ENCODE data around the gene NDUFS8. TPM values are rescaled to one million over a fixed set of nuclear protein-coding genes. Genes with fewer than 3 reads are reported as not detected.

The NDUFS8 gene
- total RNA-seq, 2 experiments from 2014 or later = 105 to 109 TPM

- H3K4me1 Mint-ChIP-seq (ENCODE audit: low read depth) = peaks cover 12% of the 10 kb centered on the region
- H3K36me3 Mint-ChIP-seq (ENCODE audit: low read depth) = peaks cover 2% of the 10 kb centered on the region
- ChIA-PET POLR2A (interaction anchor here (0.8 to 7.4 kb wide), 4 partner anchors 8 to 32 kb away, joined by 4 to 45 read pairs (median 6); partner anchors contain the start of gene UNC93B1), CTCF (interaction anchor here (0.8 to 1.0 kb wide), 2 partner anchors 26 to 43 kb away, joined by 3 to 4 read pairs; partner anchors contain the start of gene ALDH3B1)
- intact Hi-C loops (cut with micrococcal nuclease) = no loop called here
- H3K27ac Mint-ChIP-seq = peak overlapping the region; percentile 71
- ATAC-seq = no peak
- no peak for TF ChIP-seq CTCF (IDR thresholded peaks at IDR 0.05)
- H3K4me3 Mint-ChIP-seq = no peak overlapping the region
- H3K9me3 Mint-ChIP-seq = no peaks in the 10 kb centered on the region
- peak; percentile 24 for DNase-seq
- no peaks in the 10 kb centered on the region for H3K27me3 Mint-ChIP-seq
These were observed 6.3 kb downstream of the NDUFS8 start for GRCh38 chr11:68036717-68037239.

- CTCF ChIA-PET = interaction anchor here (0.7 to 1.0 kb wide), 2 partner anchors 43 to 168 kb away, joined by 3 to 4 read pairs; no protein-coding TSS in a partner anchor
- no peak for TF ChIP-seq CTCF (IDR thresholded peaks at IDR 0.05)
- intact Hi-C loops (cut with micrococcal nuclease) = no loop called here
- Mint-ChIP-seq H3K27ac (peak overlapping the region; percentile 71), H3K27me3 (no peaks in the 10 kb centered on the region), H3K36me3 (ENCODE audit: low read depth) (peaks cover 4% of the 10 kb centered on the region), H3K9me3 (no peaks in the 10 kb centered on the region), H3K4me1 (ENCODE audit: low read depth) (peaks cover 13% of the 10 kb centered on the region), H3K4me3 (peak overlapping the region; percentile 8)
- ATAC-seq = no peak
- POLR2A ChIA-PET = interaction anchor here (0.8 to 7.4 kb wide), 4 partner anchors 9 to 33 kb away, joined by 4 to 45 read pairs (median 6); partner anchors contain the start of gene UNC93B1
- DNase-seq = no peak
These were observed 7.1 kb downstream of the NDUFS8 start for GRCh38 chr11:68037411-68038225.

- Mint-ChIP-seq H3K9me3 (no peaks in the 10 kb centered on the region), H3K4me1 (ENCODE audit: low read depth) (peaks cover 13% of the 10 kb centered on the region), H3K27me3 (no peaks in the 10 kb centered on the region), H3K27ac (no peak overlapping the region), H3K36me3 (ENCODE audit: low read depth) (peaks cover 4% of the 10 kb centered on the region), H3K4me3 (peak overlapping the region; percentile 81)
- no peak for DNase-seq
- no peak for TF ChIP-seq CTCF (IDR thresholded peaks at IDR 0.05)
- no peak for ATAC-seq
- CTCF ChIA-PET = interaction anchor here (0.7 to 1.2 kb wide), 2 partner anchors 167 to 171 kb away, joined by 3 to 5 read pairs; no protein-coding TSS in a partner anchor
- POLR2A ChIA-PET = interaction anchor here (1.6 to 7.4 kb wide), 3 partner anchors 11 to 34 kb away, joined by 5 to 45 read pairs (median 6); partner anchors contain the start of gene UNC93B1
- intact Hi-C loops (cut with micrococcal nuclease) = no loop called here
These were observed 7.8 kb downstream of the NDUFS8 start for GRCh38 chr11:68038226-68038717.

GRCh38 chr11:68038718-68039525 lies 8.4 kb downstream of the NDUFS8 start, which contains the start of gene TCIRG1:
TSS of gene TCIRG1 (plus strand) at chr11:68039025. CDS start at chr11:68041272, 2,247 bp downstream.
- peaks cover 13% of the 10 kb centered on the region for H3K4me1 Mint-ChIP-seq (ENCODE audit: low read depth)
- H3K9me3 Mint-ChIP-seq = no peaks in the 10 kb centered on the region
- no peaks in the 10 kb centered on the region for H3K27me3 Mint-ChIP-seq
- ChIA-PET POLR2A (interaction anchor here (0.9 to 7.4 kb wide), 6 partner anchors 8 to 168 kb away, joined by 4 to 45 read pairs (median 6); partner anchors contain the start of genes NDUFS8 and UNC93B1), CTCF (interaction anchor here (1.2 kb wide), 1 partner anchor 170 kb away, joined by 5 read pairs; no protein-coding TSS in a partner anchor)
- ATAC-seq = peak; percentile 73
- intact Hi-C loops (cut with micrococcal nuclease) = no loop called here
- DNase-seq = peak; percentile 68
- TF ChIP-seq CTCF (IDR thresholded peaks at IDR 0.05) = no peak
- peaks cover 2% of the 10 kb centered on the region for H3K36me3 Mint-ChIP-seq (ENCODE audit: low read depth)
- H3K4me3 Mint-ChIP-seq = peak within 1 kb of the TSS; percentile 81
- H3K27ac Mint-ChIP-seq = peak within 1 kb of the TSS; percentile 91

Measured in activated CD8-positive, alpha-beta T cell treated with anti-CD3 and anti-CD28 coated beads for 36 hours (primary cell).